SU-DHL-6 (cell line): ENCODE measurements around the gene EXOC4.

Experiments
- H2AFZ ChIP-seq: fragments of 200-600 bp; sonication (generic); 2 replicates; pipeline ENCODE4 v1.6.1; 2014; ENCODE audit warnings: low read depth, mild to moderate bottlenecking, moderate library complexity, mixed read lengths, antibody characterized with exemption, low read length; ENCODE audit not compliant: severe bottlenecking
- H3F3A ChIP-seq: fragments of 200-600 bp; shearing (Covaris generic); 2 replicates; pipeline ENCODE4 v1.6.0; 2016; ENCODE audit warnings: antibody characterized with exemption, mild to moderate bottlenecking; ENCODE audit not compliant: insufficient read depth
- H3K27ac ChIP-seq: fragments of 200-600 bp; sonication (generic); 2 replicates; pipeline ENCODE4 v1.5.1; 2016; ENCODE audit warnings: low read depth, mild to moderate bottlenecking, low read length, moderate library complexity, mixed read lengths
- H3K27me3 ChIP-seq: fragments of 200-600 bp; sonication (generic), shearing (Covaris generic); 2 replicates; pipeline ENCODE4 v1.6.0; 2014; ENCODE audit warnings: mild to moderate bottlenecking, low read length
- H3K36me3 ChIP-seq: fragments of 200-600 bp; sonication (generic); 2 replicates; pipeline ENCODE4 v1.6.1; 2014; ENCODE audit warnings: mild to moderate bottlenecking, low read length, mixed read lengths
- H3K4me2 ChIP-seq: fragments of 300-600, 200-600 bp; shearing (Covaris generic), sonication (generic); 2 replicates; pipeline ENCODE4 v1.6.0; 2014; ENCODE audit warnings: low read length, low read depth, mild to moderate bottlenecking; ENCODE audit not compliant: poor library complexity, severe bottlenecking
- H3K4me3 ChIP-seq: fragments of 200-600 bp; sonication (generic); 2 replicates; pipeline ENCODE4 v1.5.1; 2014; ENCODE audit warnings: antibody characterized with exemption, low read length, mild to moderate bottlenecking, mixed read lengths; ENCODE audit not compliant: insufficient read depth, poor library complexity, severe bottlenecking
- H3K79me2 ChIP-seq: fragments of 200-600 bp; sonication (generic); 2 replicates; pipeline ENCODE4 v1.6.1; 2014; ENCODE audit warnings: mild to moderate bottlenecking, low read length, moderate library complexity; ENCODE audit not compliant: insufficient read depth
- H3K9ac ChIP-seq: fragments of 200-600 bp; sonication (generic); 2 replicates; pipeline ENCODE4 v1.7.0; 2014; ENCODE audit warnings: mild to moderate bottlenecking, low read length
- H3K9me2 ChIP-seq: fragments of 200-600 bp; sonication (generic); replicated peaks from 2 replicates; pipeline ENCODE4 v1.6.1; 2014; ENCODE audit warnings: low read length; ENCODE audit not compliant: insufficient read depth
- H3K9me3 ChIP-seq: fragments of 200-600 bp; sonication (generic); 2 replicates; pipeline ENCODE4 v1.6.1; 2014; ENCODE audit warnings: low read length, mixed read lengths; ENCODE audit not compliant: insufficient read depth
- H4K20me1 ChIP-seq: fragments of 200-600 bp; sonication (generic); 2 replicates; pipeline ENCODE4 v1.6.1; 2014; ENCODE audit warnings: low read depth, mild to moderate bottlenecking, antibody characterized with exemption, low read length, moderate library complexity, mixed read lengths
- EZH2phosphoT487 ChIP-seq: fragments of 200-600 bp; sonication (generic), shearing (Covaris generic); conservative IDR thresholded peaks from 2 replicates; pipeline ENCODE4 v1.6.1; 2018; ENCODE audit warnings: mild to moderate bottlenecking, antibody characterized with exemption, low read length, moderate library complexity, mixed read lengths
- TF ChIP-seq, protein P1 (sequence below): fragments of 200-600 bp; sonication (generic); IDR thresholded peaks from one replicate; pipeline ENCODE4 v1.5.1; 2017; ENCODE audit warnings: antibody characterized with exemption, mild to moderate bottlenecking, low read length, moderate library complexity; ENCODE audit not compliant: insufficient read depth, poor library complexity, severe bottlenecking

EXOC4 gene

DNA sequence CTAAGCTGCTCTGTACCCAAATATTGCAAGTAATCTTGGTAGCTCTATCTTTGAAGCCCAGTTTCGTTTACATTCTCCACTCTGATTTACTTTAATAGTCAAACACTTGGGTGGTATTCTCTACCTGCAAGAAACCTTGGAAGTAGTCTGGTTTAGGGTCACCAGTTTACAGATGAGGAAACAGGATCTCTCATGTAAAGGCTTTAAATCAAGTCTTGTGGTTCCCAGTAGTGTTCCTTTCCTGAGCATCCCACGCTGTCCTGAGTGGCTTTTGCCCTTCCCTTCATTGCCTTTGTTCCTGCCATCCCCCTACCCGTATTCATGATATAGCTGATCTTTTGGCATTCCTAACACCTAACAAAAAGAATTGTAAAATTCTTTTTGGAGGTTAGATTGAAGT, 20.3 kb downstream of the EXOC4 start:
- no peak overlapping the region for H3K9ac ChIP-seq
- H3K9me2 ChIP-seq: no peaks in the 10 kb centered on the region
- no peak overlapping the region for H2AFZ ChIP-seq
- H3K79me2 ChIP-seq: no peaks in the 10 kb centered on the region; the same call in 1 of the 2 replicates
- H3K36me3 ChIP-seq: 0 out of 2 replicates have a peak, but pooled peaks cover 2% of the 10 kb centered on the region
- no peaks in the 10 kb centered on the region for H3F3A ChIP-seq
- H3K27me3 ChIP-seq: no peaks in the 10 kb centered on the region
- H3K27ac ChIP-seq: no peak overlapping the region
- H4K20me1 ChIP-seq: no peaks in the 10 kb centered on the region
- TF ChIP-seq, protein P1, sequence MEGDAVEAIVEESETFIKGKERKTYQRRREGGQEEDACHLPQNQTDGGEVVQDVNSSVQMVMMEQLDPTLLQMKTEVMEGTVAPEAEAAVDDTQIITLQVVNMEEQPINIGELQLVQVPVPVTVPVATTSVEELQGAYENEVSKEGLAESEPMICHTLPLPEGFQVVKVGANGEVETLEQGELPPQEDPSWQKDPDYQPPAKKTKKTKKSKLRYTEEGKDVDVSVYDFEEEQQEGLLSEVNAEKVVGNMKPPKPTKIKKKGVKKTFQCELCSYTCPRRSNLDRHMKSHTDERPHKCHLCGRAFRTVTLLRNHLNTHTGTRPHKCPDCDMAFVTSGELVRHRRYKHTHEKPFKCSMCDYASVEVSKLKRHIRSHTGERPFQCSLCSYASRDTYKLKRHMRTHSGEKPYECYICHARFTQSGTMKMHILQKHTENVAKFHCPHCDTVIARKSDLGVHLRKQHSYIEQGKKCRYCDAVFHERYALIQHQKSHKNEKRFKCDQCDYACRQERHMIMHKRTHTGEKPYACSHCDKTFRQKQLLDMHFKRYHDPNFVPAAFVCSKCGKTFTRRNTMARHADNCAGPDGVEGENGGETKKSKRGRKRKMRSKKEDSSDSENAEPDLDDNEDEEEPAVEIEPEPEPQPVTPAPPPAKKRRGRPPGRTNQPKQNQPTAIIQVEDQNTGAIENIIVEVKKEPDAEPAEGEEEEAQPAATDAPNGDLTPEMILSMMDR: no peak
- no peak for TF ChIP-seq EZH2phosphoT487
- H3K4me3 ChIP-seq: no peak overlapping the region
- no peak overlapping the region for H3K4me2 ChIP-seq
- H3K9me3 ChIP-seq: no peaks in the 10 kb centered on the region

- Histone ChIP-seq H3F3A (no peaks in the 10 kb centered on the region), H3K27ac (no peak overlapping the region), H3K9ac (no peak overlapping the region), H3K9me2 (no peaks in the 10 kb centered on the region), H3K4me2 (no peak overlapping the region), H3K36me3 (0 out of 2 replicates have a peak, but pooled peaks cover 2% of the 10 kb centered on the region), H3K27me3 (no peaks in the 10 kb centered on the region), H3K79me2 (no peaks in the 10 kb centered on the region; the same call in 1 of the 2 replicates), H2AFZ (no peak overlapping the region), H3K9me3 (no peaks in the 10 kb centered on the region), H3K4me3 (no peak overlapping the region), H4K20me1 (no peaks in the 10 kb centered on the region)
- TF ChIP-seq EZH2phosphoT487: no peak
- TF ChIP-seq, protein P1: no peak
These were observed 21.4 kb downstream of the EXOC4 start for GRCh38 chr7:133274265-133274664.

DNA sequence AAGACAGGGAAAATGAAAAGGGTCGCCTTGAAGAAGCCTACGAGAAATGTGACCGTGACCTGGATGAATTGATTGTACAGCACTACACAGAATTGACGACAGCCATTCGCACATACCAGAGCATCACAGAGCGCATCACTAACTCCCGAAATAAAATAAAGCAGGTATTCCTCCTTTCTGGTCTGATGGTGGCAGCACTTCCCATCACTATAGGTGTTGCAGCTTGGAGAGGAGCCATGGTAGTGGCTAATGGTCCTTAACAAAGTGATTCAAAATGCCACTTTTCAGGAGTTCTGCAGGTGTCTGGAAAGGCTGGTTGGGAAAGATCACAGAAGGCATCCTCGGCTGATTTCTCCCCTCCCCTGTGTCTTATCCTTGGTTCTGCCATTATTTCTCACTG, 22.1 kb downstream of the EXOC4 start:
- no peaks in the 10 kb centered on the region for H3K9me2 ChIP-seq
- H3K27me3 ChIP-seq: no peaks in the 10 kb centered on the region
- H3K4me2 ChIP-seq: no peak overlapping the region
- H3K36me3 ChIP-seq: 0 out of 2 replicates have a peak, but pooled peaks cover 2% of the 10 kb centered on the region
- no peaks in the 10 kb centered on the region for H3K9me3 ChIP-seq
- H3F3A ChIP-seq: no peaks in the 10 kb centered on the region
- no peak overlapping the region for H2AFZ ChIP-seq
- H3K4me3 ChIP-seq: no peak overlapping the region
- no peak overlapping the region for H3K27ac ChIP-seq
- no peaks in the 10 kb centered on the region for H4K20me1 ChIP-seq
- TF ChIP-seq, protein P1: no peak
- TF ChIP-seq EZH2phosphoT487: no peak
- no peaks in the 10 kb centered on the region; the same call in 1 of the 2 replicates for H3K79me2 ChIP-seq
- no peak overlapping the region for H3K9ac ChIP-seq
